AG04449 (cell line): Measurements from ENCODE around the gene DNAH17.

ENCODE experiments used
- CTCF ChIA-PET: fragments of 350-600 bp; formaldehyde crosslinking; extraction: SDS; loops from one replicate; lab custom pipeline; 2021; ENCODE audit warnings: antibody characterized with exemption; lab: Yijun Ruan, JAX
- POLR2A ChIA-PET: fragments of 400-600, 350-600 bp; formaldehyde crosslinking; extraction: SDS; loops from one replicate; lab custom pipeline; 2020; ENCODE audit warnings: antibody characterized with exemption, inconsistent platforms; lab: Yijun Ruan, JAX
- DNase-seq: peaks from one replicate; pipeline ENCODE4 v3.0.0-alpha.2; 2010; ENCODE audit warnings: low read depth, low spot score
- H3K4me3 ChIP-seq: 2 replicates; pipeline ENCODE4 v1.5.1; 2011; ENCODE audit warnings: low read depth, mild to moderate bottlenecking, control low read depth, low read length
- TF ChIP-seq, protein P1 (sequence below): IDR thresholded peaks from one replicate; pipeline ENCODE4 v1.5.1; 2011; ENCODE audit warnings: mild to moderate bottlenecking, moderate library complexity, low read length, control low read depth, inconsistent platforms; ENCODE audit not compliant: insufficient read depth; ENCODE audit errors: missing control alignments

The DNAH17 gene

DNA sequence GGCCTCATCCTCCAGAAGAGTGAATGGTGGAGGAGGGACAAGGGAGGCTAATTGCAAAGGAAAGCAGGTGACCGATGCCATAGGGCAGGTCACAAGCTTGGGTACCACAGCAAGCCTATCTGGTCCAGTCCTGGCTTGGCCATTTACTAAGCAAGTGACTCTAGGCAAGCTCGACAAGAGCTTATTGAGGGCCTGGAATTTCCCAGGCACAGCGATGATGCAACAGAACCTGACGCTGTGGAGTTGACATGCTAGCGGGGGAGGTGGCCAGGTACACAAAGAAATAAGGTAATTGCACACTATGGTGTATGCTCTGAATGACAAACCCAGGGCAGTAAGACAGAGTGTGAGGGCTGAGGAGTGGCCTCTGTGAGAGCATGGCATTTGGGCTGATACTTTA lies 100.2 kb downstream of the DNAH17 start:
- ChIA-PET CTCF (no interaction called here), POLR2A (no interaction called here)
- no peak overlapping the region for H3K4me3 ChIP-seq
- TF ChIP-seq, protein P1, sequence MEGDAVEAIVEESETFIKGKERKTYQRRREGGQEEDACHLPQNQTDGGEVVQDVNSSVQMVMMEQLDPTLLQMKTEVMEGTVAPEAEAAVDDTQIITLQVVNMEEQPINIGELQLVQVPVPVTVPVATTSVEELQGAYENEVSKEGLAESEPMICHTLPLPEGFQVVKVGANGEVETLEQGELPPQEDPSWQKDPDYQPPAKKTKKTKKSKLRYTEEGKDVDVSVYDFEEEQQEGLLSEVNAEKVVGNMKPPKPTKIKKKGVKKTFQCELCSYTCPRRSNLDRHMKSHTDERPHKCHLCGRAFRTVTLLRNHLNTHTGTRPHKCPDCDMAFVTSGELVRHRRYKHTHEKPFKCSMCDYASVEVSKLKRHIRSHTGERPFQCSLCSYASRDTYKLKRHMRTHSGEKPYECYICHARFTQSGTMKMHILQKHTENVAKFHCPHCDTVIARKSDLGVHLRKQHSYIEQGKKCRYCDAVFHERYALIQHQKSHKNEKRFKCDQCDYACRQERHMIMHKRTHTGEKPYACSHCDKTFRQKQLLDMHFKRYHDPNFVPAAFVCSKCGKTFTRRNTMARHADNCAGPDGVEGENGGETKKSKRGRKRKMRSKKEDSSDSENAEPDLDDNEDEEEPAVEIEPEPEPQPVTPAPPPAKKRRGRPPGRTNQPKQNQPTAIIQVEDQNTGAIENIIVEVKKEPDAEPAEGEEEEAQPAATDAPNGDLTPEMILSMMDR = no peak
- DNase-seq = no peak

DNA sequence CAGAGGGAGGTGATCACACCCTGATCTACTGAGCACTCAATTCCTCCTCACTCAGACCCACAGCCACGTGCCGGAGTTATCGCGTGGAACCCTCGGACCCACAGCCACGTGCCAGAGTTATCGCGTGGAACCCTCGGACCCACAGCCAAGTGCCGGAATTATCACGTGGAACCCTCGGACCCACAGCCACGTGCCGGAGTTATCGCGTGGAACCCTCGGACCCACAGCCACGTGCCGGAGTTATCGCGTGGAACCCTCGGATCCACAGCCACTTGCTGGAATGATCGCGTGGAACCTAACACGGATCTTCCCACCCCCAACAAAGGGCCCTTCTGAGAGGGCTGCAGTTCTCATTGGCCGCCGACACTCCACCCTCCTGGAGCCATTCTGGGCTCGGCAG lies 101.0 kb downstream of the DNAH17 start:
- CTCF ChIA-PET = no interaction called here
- no peak for DNase-seq
- no peak overlapping the region for H3K4me3 ChIP-seq
- TF ChIP-seq, protein P1 = no peak
- POLR2A ChIA-PET = no interaction called here

DNA sequence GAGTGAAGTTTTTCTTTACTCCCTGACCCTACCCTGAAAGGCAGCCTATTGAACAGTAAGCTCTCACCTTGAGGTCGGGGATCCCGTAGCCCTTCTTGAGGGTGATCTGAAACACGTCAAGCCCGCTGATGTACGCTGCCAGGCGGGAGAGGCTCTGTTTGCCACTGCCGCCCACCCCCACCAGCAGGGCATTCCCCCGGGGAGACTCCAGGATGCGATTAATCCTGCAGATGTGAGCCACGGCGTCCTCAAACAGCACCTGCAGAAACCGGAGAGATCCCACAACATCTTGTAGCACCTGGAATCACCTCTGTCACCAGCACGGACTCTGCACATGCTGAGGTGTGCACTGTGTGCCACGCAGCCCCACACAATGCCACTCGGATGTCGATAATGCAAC lies 102.0 kb downstream of the DNAH17 start:
- DNase-seq = no peak
- POLR2A ChIA-PET = no interaction called here
- CTCF ChIA-PET = no interaction called here
- TF ChIP-seq, protein P1 = no peak
- no peak overlapping the region for H3K4me3 ChIP-seq

DNA sequence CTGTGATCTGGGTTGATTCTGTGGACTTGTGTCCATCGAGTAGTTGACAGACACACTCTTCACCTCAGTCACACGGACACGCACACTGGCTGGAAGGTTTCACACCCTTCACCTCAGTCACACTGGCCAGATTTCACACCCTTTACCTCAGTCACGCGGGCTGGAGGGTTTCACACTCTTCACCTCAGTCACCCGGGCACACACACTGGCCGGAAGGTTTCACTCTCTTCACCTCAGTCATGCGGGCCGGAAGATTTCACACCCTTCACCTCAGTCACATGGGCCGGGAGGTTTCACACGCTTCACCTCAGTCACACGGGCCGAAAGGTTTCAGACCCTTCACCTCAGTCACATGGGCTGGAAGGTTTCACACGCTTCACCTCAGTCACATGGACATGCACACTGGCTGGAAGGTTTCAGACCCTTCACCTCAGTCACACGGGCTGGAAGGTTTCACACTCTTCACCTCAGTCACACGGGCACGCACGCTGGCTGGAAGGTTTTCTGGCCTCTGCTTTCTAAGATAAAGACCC lies 102.5 kb downstream of the DNAH17 start:
- DNase-seq = no peak
- POLR2A ChIA-PET = no interaction called here
- TF ChIP-seq, protein P1 = no peak
- CTCF ChIA-PET = no interaction called here
- H3K4me3 ChIP-seq = no peak overlapping the region

DNA sequence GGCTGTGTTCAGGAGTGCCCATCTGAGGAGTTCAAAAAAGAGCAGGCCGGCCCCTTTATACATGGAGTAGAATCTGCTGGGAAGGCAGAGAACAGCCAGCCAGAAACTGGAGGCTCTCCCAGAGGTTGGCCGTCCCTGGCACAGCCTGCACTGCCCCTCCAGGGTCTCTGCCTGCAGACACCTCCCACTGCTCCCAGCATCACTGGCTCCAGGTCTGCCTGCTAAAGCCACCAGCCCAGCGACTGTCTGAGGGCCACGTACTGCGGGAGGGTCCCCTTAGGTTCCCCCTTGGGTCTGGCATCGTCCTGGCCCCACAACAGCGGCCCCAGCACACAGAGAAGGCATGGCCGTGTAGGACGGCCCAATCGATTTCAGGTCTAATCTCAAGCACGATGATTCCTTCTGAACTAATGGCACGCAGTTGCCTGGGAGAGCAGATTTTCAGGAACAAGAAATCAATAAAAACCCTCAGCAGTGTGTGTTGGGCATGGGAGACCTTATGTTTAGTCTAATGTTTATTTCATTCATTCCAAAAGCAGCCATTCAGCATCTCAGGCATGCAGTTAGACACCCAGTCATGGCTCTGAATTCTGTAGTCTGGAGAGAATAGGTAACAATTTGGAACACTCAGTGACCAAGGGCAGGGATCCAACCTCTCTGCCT lies 103.1 kb downstream of the DNAH17 start:
- DNase-seq = peak; percentile 1
- TF ChIP-seq, protein P1 = no peak
- ChIA-PET POLR2A (no interaction called here), CTCF (interaction anchor here (0.6 kb wide), 1 partner anchor 644 kb away, joined by 3 read pairs; no protein-coding TSS in a partner anchor)
- no peak overlapping the region for H3K4me3 ChIP-seq

DNA sequence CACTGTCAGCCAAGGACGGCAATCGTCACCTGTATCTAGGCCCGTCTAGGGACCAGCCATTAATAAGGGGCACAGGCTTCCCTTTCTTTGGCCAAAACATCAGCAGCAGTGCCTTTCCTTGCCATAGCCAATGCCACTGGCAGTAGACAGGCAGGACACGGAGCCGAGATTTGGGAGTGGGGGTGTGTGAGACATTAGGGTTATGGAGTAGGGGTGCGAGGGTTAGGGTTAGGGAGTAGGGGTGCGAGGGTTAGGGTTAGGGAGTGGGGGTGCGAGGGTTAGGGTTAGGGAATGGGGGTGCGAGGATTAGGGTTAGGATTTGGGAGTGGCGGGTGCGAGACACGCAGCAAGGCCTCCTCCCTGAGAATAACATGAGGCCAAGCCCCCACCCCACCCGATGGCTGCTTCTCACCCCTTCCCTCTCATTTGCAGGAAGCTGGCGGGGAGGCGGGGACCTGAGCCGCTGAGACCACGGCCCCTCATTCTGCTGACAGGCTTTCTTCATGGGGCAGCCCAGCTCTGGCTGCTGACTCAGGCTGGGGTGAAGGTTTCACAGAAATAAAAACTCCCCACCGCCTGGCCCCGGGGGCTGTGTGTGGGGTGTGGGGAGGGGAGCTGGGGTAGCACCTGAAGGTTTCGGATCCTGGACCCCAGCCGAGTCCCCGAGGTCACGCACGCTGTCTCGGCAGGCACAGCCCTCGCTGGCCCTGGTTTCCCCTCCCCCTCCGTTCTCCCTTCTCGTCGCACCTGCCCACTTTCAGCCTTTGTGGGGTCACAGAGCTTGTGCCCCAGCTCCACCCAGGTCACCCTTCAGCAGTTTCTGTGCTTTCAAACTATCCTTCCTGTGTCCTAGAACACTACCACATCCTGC lies 104.9 kb downstream of the DNAH17 start:
- TF ChIP-seq, protein P1 = no peak
- no peak for DNase-seq
- CTCF ChIA-PET = interaction anchor here (1.1 kb wide), 1 partner anchor 236 kb away, joined by 3 read pairs; no protein-coding TSS in a partner anchor
- POLR2A ChIA-PET = no interaction called here
- no peak overlapping the region for H3K4me3 ChIP-seq
